ENCODE data around the gene TTC28.
A peak's percentile ranks its signal among the peaks of the same experiment; 100 is the strongest.

TTC28 gene

GRCh38 chr22:28222976-28223745 is 456.5 kb downstream of the TTC28 start:
- CTCF ChIA-PET = no interaction called here
- no peaks in the 10 kb centered on the region for H3K4me1 ChIP-seq (ENCODE audit: control insufficient read depth, insufficient read depth, low read length)

GRCh38 chr22:28222571-28222970 is 457.1 kb downstream of the TTC28 start:
- no peaks in the 10 kb centered on the region for H3K4me1 ChIP-seq (ENCODE audit: control insufficient read depth, insufficient read depth, low read length)
- no peaks in the 10 kb centered on the region for H3K36me3 ChIP-seq (ENCODE audit: control insufficient read depth in 2 of 2, insufficient read depth in 1 of 2, low read length in 2 of 2)
- ChIA-PET POLR2A (no interaction called here), CTCF (no interaction called here)
- no peak overlapping the region for H3K4me3 ChIP-seq (ENCODE audit: low read depth, low read length)
- no peak overlapping the region for H3K27ac ChIP-seq (ENCODE audit: extremely low read depth, low read depth, low read length)
- no peaks in the 10 kb centered on the region for H3K9me3 ChIP-seq (ENCODE audit: control insufficient read depth, insufficient read depth, low read depth, low read length)
- no peak for TF ChIP-seq ZNF26 (tag by site-specific recombination; IDR thresholded peaks at IDR 0.05)

More at GRCh38 chr22:28222976-28223745, 456.5 kb downstream of the TTC28 start:
- Histone ChIP-seq H3K4me3 (ENCODE audit: low read depth, low read length) (no peak overlapping the region), H3K36me3 (ENCODE audit: control insufficient read depth in 2 of 2, insufficient read depth in 1 of 2, low read length in 2 of 2) (no peaks in the 10 kb centered on the region), H3K27ac (ENCODE audit: extremely low read depth, low read depth, low read length) (no peak overlapping the region), H3K9me3 (ENCODE audit: control insufficient read depth, insufficient read depth, low read depth, low read length) (no peaks in the 10 kb centered on the region)
- peak; percentile 43; the same call in 1 of the 2 replicates for TF ChIP-seq PRDM10 (tag by site-specific recombination; IDR thresholded peaks at IDR 0.05)
- no peak for TF ChIP-seq SP3 (tag by site-specific recombination; IDR thresholded peaks at IDR 0.05)
- no peak for TF ChIP-seq ZNF76 (tag by site-specific recombination; IDR thresholded peaks at IDR 0.05; ENCODE audit: borderline replicate concordance, low read depth)
- TF ChIP-seq SETDB1 (IDR thresholded peaks at IDR 0.05; ENCODE audit: insufficient read length, low read length) = no peak
- no peak for TF ChIP-seq TRIM28 (IDR thresholded peaks at IDR 0.05; ENCODE audit: borderline replicate concordance, low read length)
- no peak for TF ChIP-seq YY2 (tag by site-specific recombination; IDR thresholded peaks at IDR 0.05)
- TF ChIP-seq ZNF155 (tag by site-specific recombination; IDR thresholded peaks at IDR 0.05) = no peak
- POLR2A ChIA-PET = no interaction called here

GRCh38 chr22:28222052-28222451 is 457.6 kb downstream of the TTC28 start:
- Histone ChIP-seq H3K9me3 (ENCODE audit: control insufficient read depth, insufficient read depth, low read depth, low read length) (no peaks in the 10 kb centered on the region), H3K27ac (ENCODE audit: extremely low read depth, low read depth, low read length) (no peak overlapping the region), H3K4me1 (ENCODE audit: control insufficient read depth, insufficient read depth, low read length) (no peaks in the 10 kb centered on the region), H3K4me3 (ENCODE audit: low read depth, low read length) (no peak overlapping the region), H3K36me3 (ENCODE audit: control insufficient read depth in 2 of 2, insufficient read depth in 1 of 2, low read length in 2 of 2) (no peaks in the 10 kb centered on the region)
- ChIA-PET POLR2A (no interaction called here), CTCF (no interaction called here)
- no peak for TF ChIP-seq HOXC10 (CRISPR knock-in tag; IDR thresholded peaks at IDR 0.05)
- TF ChIP-seq ZNF544 (tag by site-specific recombination; IDR thresholded peaks at IDR 0.05) = no peak
- no peak for TF ChIP-seq ZBTB49 (tag by site-specific recombination; IDR thresholded peaks at IDR 0.05; ENCODE audit: low read depth)
- no peak for TF ChIP-seq ZNF23 (tag by site-specific recombination; IDR thresholded peaks at IDR 0.05; ENCODE audit: borderline replicate concordance)
- TF ChIP-seq GLI2 (tag by site-specific recombination; IDR thresholded peaks at IDR 0.05; ENCODE audit: borderline replicate concordance, low read depth) = no peak
- TF ChIP-seq PRDM10 (tag by site-specific recombination; IDR thresholded peaks at IDR 0.05) = no peak
- no peak for TF ChIP-seq ZNF530 (tag by site-specific recombination; IDR thresholded peaks at IDR 0.05; ENCODE audit: low read depth)

All from HEK293 (cell line).